Mesothelial cell of epicardium (in vitro differentiated cells): ENCODE measurements around the gene SNAPC4. TPM values are rescaled to one million over a fixed set of nuclear protein-coding genes. Genes with fewer than 3 reads are reported as not detected.

Source experiments
- DNase-seq, 2 experiments: peaks; one replicate each; pipeline ENCODE4 v3.0.0; 2021; ENCODE audit warnings: low spot score in 2 of 2; ENCODE audit not compliant: unreplicated experiment in 2 of 2
- H3K27ac Mint-ChIP-seq: 2 replicates; pipeline ENCODE4 v1.8.0; 2021; ENCODE audit warnings: mixed read lengths
- H3K27me3 Mint-ChIP-seq: 2 replicates; pipeline ENCODE4 v1.8.0; 2021; ENCODE audit warnings: low read depth, mixed read lengths
- H3K36me3 Mint-ChIP-seq: 2 replicates; pipeline ENCODE4 v1.8.0; 2021; ENCODE audit warnings: mixed read lengths
- H3K4me1 Mint-ChIP-seq: 2 replicates; pipeline ENCODE4 v1.8.0; 2021; ENCODE audit warnings: mixed read lengths
- H3K4me3 Mint-ChIP-seq: 2 replicates; pipeline ENCODE4 v1.8.0; 2021; ENCODE audit warnings: mild to moderate bottlenecking, moderate library complexity, mixed read lengths
- H3K9me3 Mint-ChIP-seq: 2 replicates; pipeline ENCODE4 v1.8.0; 2021; ENCODE audit warnings: mixed read lengths
- CTCF ChIP-seq: fragments of 200-600 bp; sonication (generic); IDR thresholded peaks from one replicate; pipeline ENCODE4 v1.5.0; 2021; ENCODE audit warnings: antibody characterized with exemption; ENCODE audit not compliant: unreplicated experiment
- total RNA-seq: library from RNA; stranded (reverse); gene quantifications from 3 replicates; pipeline ENCODE4 v1.2.1, GENCODE V29; 2021

The SNAPC4 gene
- total RNA-seq, 1 donor from 2014 or later = 18.2 TPM

- Mint-ChIP-seq H3K9me3 (no peaks in the 10 kb centered on the region), H3K4me3 (no peak overlapping the region), H3K27ac (no peak overlapping the region), H3K36me3 (peaks cover 31% of the 10 kb centered on the region), H3K4me1 (peaks cover 15% of the 10 kb centered on the region), H3K27me3 (no peaks in the 10 kb centered on the region)
- DNase-seq = no peak
- TF ChIP-seq CTCF = no peak
Observed at GRCh38 chr9:136404801-136405136, 4.8 kb upstream of the SNAPC4 start.

- no peak for TF ChIP-seq CTCF
- peaks cover 12% of the 10 kb centered on the region for H3K4me1 Mint-ChIP-seq
- H3K4me3 Mint-ChIP-seq = no peak overlapping the region
- DNase-seq = no peak
- H3K27ac Mint-ChIP-seq = no peak overlapping the region
- H3K36me3 Mint-ChIP-seq = peaks cover 31% of the 10 kb centered on the region
- H3K9me3 Mint-ChIP-seq = no peaks in the 10 kb centered on the region
- H3K27me3 Mint-ChIP-seq = no peaks in the 10 kb centered on the region
Observed at GRCh38 chr9:136403915-136404800, 4.2 kb upstream of the SNAPC4 start.

- H3K4me3 Mint-ChIP-seq = no peak overlapping the region
- DNase-seq = no peak
- peaks cover 27% of the 10 kb centered on the region for H3K36me3 Mint-ChIP-seq
- H3K4me1 Mint-ChIP-seq = peaks cover 13% of the 10 kb centered on the region
- no peaks in the 10 kb centered on the region for H3K27me3 Mint-ChIP-seq
- no peak overlapping the region for H3K27ac Mint-ChIP-seq
- no peaks in the 10 kb centered on the region for H3K9me3 Mint-ChIP-seq
- TF ChIP-seq CTCF = no peak
Observed at GRCh38 chr9:136403538-136403914, 3.6 kb upstream of the SNAPC4 start.

GRCh38 chr9:136402067-136402466 lies 2.1 kb upstream of the SNAPC4 start:
- Mint-ChIP-seq H3K4me3 (no peak overlapping the region), H3K36me3 (peaks cover 21% of the 10 kb centered on the region), H3K27ac (no peak overlapping the region), H3K4me1 (peaks cover 14% of the 10 kb centered on the region), H3K27me3 (no peaks in the 10 kb centered on the region), H3K9me3 (no peaks in the 10 kb centered on the region)
- DNase-seq = no peak
- no peak for TF ChIP-seq CTCF

GRCh38 chr9:136401173-136401922 lies 1.4 kb upstream of the SNAPC4 start:
- H3K27me3 Mint-ChIP-seq = no peaks in the 10 kb centered on the region
- peak overlapping the region; percentile 36 for H3K4me3 Mint-ChIP-seq
- no peak overlapping the region for H3K27ac Mint-ChIP-seq
- H3K9me3 Mint-ChIP-seq = no peaks in the 10 kb centered on the region
- peaks cover 14% of the 10 kb centered on the region for H3K4me1 Mint-ChIP-seq
- peaks cover 19% of the 10 kb centered on the region for H3K36me3 Mint-ChIP-seq
- DNase-seq = no peak
- no peak for TF ChIP-seq CTCF
